Uterus (tissue), 2 donors: ENCODE results near the gene SLC37A4.

Source experiments
- POLR2A ChIP-seq, 2 donors: fragments of 450-650 bp; IDR thresholded peaks; one replicate each; pipeline ENCODE4 v1.6.1; 2016; ENCODE audit warnings: antibody characterized with exemption in 2 of 2, mild to moderate bottlenecking in 1 of 2, moderate library complexity in 1 of 2
- TF ChIP-seq, protein P1 (sequence below), 4 experiments: fragments of 200-600 bp in 2 of 4; fragments of 450-650 bp in 2 of 4; sonication (generic) in 2 of 4; IDR thresholded peaks; one replicate each; pipeline ENCODE4 v1.5.1; 2016 to 2019; ENCODE audit warnings: antibody characterized with exemption in 4 of 4, mild to moderate bottlenecking in 2 of 4, moderate library complexity in 1 of 4

DNA sequence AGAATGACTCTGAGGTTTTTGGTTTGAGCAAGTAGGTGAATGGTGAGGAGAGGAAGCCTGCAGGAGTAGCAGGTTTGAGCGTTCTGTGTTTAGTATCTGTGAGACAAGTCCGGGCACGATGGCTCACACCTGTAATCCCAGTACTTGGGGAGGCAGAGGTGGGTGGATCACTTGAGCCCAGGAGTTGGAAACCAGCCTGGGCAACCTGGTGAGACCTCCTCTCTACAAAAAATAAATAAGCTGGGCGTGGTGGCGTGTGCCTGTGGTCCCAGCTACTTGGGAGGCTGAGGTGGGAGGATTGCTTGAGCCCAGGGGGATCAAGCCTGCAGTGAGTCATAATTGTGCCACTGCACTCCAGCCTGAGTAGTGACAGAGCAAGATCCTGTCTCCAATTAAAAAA lies 42.4 kb downstream of the SLC37A4 start:
- TF ChIP-seq, protein P1, sequence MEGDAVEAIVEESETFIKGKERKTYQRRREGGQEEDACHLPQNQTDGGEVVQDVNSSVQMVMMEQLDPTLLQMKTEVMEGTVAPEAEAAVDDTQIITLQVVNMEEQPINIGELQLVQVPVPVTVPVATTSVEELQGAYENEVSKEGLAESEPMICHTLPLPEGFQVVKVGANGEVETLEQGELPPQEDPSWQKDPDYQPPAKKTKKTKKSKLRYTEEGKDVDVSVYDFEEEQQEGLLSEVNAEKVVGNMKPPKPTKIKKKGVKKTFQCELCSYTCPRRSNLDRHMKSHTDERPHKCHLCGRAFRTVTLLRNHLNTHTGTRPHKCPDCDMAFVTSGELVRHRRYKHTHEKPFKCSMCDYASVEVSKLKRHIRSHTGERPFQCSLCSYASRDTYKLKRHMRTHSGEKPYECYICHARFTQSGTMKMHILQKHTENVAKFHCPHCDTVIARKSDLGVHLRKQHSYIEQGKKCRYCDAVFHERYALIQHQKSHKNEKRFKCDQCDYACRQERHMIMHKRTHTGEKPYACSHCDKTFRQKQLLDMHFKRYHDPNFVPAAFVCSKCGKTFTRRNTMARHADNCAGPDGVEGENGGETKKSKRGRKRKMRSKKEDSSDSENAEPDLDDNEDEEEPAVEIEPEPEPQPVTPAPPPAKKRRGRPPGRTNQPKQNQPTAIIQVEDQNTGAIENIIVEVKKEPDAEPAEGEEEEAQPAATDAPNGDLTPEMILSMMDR (IDR thresholded peaks at IDR 0.05) = no peak
- no peak for TF ChIP-seq POLR2A (IDR thresholded peaks at IDR 0.05)
